SIG-M5 treated with dmso at 0.1 percent for 504 hours (cell line): ENCODE measurements around the gene GPC3.

Source experiments
- DNase-seq: peaks from one replicate; lab custom pipeline; 2025; ENCODE audit not compliant: unreplicated experiment; lab: John Stamatoyannopoulos, UW

The GPC3 gene

GRCh38 chrX:133852401-133852800, 133.0 kb downstream of the GPC3 start:
- DNase-seq, result no peak

- no peak for DNase-seq
Measured at GRCh38 chrX:133850399-133850798, 135.0 kb downstream of the GPC3 start.

- no peak for DNase-seq
Measured at GRCh38 chrX:133849676-133850075, 135.7 kb downstream of the GPC3 start.

DNA sequence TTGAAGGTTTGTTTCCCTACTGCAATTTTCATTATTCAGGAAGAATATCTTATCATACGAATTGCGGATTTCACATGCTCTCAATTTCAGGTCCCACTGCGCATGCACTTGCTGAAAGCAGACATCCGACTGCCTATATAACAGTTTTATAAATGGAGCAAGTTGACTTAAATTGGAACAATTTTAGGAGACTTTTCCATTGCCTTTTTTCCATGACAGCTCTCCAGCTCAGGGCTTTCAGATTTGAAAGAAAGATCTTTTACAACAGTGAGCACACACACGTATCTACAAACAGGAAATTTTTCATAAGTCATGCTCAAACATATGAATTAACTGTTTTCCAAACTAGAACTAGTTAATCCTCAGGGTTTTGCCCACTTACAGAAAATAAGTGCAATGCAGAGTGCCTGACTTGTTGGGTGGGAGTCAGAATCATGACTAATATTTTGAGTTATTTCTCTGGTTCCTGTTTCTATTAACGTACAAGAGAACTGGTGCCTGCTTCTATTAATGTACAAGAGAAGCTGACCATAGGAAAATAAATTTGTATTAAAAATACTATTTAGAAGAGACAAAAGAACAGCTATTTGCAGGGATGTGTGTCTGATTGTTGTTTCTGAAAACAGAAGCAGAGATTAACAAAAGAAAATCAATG, 137.9 kb downstream of the GPC3 start:
- DNase-seq, result no peak

DNA sequence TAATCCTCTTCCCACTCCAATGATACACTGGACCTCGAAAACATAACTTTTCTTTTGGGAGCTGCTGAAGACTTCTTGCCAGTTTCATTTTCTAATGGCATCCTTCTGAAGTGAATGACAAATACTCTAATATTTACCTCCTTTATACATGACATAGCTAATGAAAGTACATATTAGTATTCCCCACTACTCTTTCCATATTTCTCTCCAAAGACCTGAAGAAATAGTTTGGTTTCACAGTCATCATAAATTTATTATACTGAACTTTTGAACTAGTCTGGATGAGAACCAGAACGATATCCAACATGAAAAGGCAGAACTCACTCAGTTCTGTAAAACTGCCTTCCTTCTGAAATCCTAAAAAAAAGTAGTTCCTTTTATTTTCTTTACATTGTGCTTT, 139.1 kb downstream of the GPC3 start:
- no peak for DNase-seq

GRCh38 chrX:133840415-133840814, 145.0 kb downstream of the GPC3 start:
- no peak for DNase-seq

DNA sequence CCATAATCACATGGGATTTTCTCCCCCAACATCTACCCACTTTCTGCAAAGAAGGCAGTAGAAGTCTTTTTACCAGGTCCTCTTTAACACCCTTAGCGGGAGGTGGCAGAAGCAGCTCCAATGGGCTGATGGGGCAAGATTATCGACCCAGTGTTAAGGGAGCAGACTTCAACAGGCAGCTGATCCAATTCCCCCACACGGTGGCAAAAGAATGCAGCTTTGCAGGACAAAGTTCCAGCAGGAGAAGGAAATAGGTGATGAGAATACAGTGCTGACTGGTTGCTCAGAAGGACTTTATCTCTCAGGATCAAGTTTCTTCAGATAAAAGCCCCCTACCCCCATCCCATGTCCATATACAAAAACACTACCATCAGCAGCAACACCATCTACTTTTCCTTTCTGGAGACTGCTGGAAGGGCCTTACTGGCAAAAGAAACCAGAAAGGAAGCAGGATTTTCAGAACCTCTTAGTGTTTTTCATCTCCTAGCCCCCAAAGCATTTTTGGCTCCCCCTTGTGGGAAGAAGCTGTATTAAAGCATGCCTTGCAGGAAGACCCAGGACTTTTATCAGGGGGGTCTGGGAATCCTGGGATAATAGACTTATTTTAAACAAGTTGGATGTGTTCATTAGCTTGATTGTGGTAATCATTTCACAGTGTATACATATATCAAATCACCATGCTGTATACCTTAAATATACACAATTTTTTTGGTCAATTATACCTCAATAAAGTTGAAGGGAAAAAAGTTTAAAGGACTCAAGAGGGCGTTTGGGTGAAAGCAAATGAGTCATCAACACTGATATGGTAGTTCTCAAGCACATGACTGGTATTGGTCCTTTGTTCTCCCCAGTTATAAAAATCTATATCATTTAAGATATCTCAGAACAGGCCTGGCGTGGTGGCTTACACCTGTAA, 146.4 kb downstream of the GPC3 start:
- DNase-seq, result peak; percentile 1

DNA sequence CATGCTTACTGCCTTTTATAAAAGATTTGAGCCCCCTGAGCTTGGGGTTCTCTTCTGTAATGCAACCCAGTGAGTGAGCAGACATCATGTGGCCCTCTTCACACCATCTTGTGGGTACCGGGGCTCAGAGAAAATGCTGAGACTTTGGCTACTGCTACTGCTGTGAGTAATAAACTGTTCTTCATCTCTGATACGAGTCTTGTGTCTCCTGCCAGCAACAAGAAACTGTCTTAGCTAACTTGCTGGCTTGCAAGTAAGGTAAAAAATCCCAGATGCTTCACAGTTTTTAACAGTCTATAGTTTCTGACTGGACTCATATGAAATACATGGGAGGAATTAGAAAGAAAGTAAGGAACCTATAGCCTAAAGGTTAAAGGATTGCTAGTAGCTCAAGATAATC, 148.3 kb downstream of the GPC3 start:
- no peak for DNase-seq

- no peak for DNase-seq
Measured at GRCh38 chrX:133836561-133836960, 148.8 kb downstream of the GPC3 start.

GRCh38 chrX:133834771-133835170, 150.6 kb downstream of the GPC3 start:
- DNase-seq, result no peak

DNA sequence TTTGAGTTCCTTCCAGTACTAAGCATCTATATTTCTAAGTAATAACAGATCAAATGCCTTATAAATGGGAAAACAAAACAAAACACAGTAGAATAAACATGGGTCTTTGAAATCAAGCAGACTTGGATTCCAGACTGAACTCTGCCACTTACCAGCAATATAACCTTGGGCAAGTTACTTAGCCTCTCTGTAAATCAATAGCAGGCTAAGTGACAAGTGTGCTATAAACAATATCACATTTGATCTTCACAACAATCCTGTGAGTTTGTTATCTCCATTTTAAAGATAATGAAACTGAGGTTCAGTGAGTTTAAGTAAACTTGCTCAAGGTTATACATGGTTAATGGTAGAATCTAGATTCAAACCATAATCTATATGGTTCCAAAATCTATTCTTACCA, 165.8 kb downstream of the GPC3 start:
- no peak for DNase-seq

DNA sequence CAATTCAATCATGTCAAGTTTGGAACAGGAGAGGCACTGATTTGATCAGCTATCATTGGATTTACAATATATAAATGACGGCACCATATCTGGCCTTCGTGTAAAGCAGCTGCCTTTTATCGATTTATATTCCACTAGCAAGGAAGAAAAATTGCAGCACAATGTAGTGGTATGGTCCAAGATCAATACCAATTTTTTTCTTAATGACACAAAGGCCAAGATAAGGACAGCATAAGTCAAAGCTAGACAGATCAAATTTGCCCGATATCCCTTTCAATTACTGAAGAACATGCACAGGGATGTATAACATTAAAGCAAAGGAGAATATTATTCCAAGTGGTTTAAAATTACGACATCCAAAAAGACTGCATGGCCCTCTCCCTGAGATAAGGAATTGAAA, 167.4 kb downstream of the GPC3 start:
- DNase-seq, result no peak

GRCh38 chrX:133815496-133815895, 169.9 kb downstream of the GPC3 start:
- no peak for DNase-seq

DNA sequence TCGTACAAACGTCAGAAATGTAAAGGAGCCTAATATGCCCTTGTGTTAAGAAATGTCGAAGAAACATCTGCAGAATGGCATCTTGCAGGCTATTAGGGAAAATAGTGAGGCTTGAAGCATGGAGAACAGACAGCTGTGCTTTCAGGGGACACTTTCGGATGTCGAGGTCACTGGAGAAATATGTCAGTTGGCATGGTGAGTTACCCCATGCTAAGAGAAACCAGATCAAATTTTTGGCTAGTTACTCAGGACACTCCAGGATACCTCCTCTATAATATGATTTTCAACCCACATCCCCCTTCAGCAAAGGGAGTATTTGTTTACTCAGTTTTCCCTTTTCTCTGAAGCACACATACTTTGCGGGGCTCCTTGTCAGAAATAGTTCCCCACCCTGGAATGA, 171.4 kb downstream of the GPC3 start:
- no peak for DNase-seq

DNA sequence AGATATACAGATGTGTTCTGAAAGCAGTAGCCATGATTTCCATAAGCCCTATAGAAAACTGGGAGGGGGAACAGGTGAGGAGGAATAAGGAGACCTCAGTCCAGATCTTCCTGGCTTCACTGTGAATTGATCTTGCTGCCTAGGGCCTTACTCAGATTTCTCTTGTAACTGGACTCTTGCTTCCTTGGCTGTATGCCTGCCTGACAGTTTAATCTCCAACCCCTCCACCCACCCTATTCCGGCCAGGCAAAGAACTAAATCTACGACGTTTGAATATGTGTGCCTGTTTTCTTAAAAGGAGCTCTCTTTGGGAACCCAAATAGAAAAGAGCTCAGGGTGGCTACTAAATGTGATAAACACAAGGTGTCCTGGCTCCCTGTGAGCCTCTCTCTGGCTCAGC, 173.0 kb downstream of the GPC3 start:
- DNase-seq, result no peak

GRCh38 chrX:133810925-133811324, 174.5 kb downstream of the GPC3 start:
- no peak for DNase-seq

GRCh38 chrX:133804072-133804471, 181.3 kb downstream of the GPC3 start:
- DNase-seq, result no peak

- no peak for DNase-seq
Measured at GRCh38 chrX:133796282-133796681, 189.1 kb downstream of the GPC3 start.

DNA sequence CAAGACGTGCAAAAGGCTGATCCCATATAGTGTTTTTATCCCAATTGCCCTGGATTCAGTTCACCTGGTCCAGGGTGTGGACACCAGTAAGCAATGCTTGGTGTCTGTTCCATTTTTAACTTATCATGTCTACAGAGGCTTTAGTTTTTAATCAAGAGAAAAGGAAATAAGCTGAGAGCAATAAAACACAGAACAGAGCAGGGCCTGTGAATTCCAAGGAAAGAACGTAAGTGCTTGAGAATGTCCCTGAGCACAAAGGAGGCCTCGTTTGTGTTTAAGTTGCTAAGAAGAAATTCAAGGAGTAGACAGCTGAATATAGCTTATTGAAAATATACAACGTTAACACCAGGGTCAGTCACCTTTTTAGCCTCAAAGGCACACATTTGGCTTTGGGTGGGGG, 191.3 kb downstream of the GPC3 start:
- DNase-seq, result no peak

DNA sequence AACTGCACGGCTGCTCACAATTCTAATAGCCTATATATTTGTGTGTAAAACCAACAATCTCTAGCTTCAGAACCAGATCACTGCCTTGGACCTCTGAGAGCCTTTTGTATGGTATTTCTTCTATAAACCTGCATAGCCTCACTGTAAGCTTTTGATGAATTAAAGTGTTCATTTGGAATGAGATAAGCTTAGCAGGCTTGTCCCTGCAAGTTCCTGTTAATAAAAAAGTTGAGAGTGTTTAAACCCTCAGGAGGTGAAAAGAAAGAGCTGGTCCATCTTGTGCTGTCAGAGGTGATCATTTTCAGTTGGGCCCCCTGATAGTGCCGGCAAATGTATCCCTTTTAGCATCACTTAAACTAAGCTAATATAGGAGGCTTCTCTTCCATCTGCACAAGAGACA, 191.8 kb downstream of the GPC3 start:
- no peak for DNase-seq

DNA sequence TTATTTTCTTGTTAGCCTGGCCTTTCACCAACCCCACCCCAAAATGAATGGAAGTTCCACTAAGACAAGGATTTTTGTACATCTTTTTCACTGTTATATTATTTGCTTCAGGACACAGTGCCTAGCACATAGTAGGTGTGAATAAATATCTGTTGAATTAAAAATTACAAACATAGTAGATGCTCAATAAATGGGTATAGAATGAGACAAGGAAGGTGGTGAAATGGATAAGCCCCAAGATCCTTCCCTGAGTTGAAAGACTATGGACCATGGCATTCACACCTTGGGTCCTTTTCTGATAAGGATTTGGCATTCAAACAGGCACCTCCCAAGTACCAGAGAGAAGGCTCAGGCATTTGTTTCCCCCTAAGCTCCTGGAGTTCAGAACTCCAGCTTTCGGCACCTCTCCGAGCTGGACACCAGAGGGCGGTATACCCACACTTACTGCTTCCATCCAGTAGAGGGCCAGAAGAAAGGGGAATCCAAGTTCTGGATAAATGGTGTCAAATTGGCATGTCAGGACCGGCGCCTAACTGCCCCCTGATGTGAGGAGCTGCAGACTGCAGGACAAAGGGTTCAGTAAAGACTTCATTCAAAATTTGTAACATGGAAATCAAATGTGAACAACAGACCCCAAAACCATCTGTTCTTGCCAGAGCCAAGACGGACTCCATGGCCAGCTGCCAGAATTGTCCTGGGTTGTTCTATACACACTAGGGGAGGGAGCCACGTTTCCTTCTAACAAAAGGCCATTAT, 193.0 kb downstream of the GPC3 start:
- DNase-seq, result peak; percentile 57

DNA sequence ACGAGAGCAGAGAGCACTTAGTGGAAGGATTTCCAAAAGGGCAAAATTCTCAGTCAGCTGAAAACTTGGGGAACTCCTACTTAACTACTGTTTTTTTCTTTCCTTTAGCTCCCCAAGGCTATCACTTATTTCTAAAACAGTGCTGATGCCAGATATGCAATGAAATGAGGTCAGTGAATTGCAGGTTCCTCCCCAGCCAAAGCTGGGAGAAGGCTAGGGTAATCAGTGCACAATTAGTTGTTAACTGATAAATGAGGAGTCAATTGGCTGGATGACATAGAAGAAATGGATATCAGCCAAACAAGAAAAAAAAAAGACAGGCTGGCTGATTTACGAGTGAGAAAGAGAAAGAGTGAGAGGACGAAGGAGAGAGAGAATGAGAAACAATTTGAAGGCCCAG, 195.6 kb downstream of the GPC3 start:
- no peak for DNase-seq
